Karpas-422 (cell line): ENCODE data around the gene NTNG2. TPM values are rescaled to one million over a fixed set of nuclear protein-coding genes. Genes with fewer than 3 reads are reported as not detected.
"Not testable (repeated sequence)": the region's sequence is repeated elsewhere in the genome, so short reads cannot be mapped to it uniquely, and the experiment has no call there.

Experiments
- DNase-seq: peaks from one replicate; pipeline ENCODE4 v3.0.0-alpha.2; 2015
- H2AFZ ChIP-seq: fragments of 200-600 bp; sonication (generic); 2 replicates; pipeline ENCODE4 v1.6.1; 2014; ENCODE audit warnings: antibody characterized with exemption, low read length, mixed read lengths
- H3K27ac ChIP-seq: fragments of 200-600 bp; sonication (generic); 2 replicates; pipeline ENCODE4 v1.5.1; 2014; ENCODE audit warnings: mild to moderate bottlenecking, low read length, moderate library complexity
- H3K27me3 ChIP-seq: fragments of 200-600 bp; sonication (generic); 2 replicates; pipeline ENCODE4 v1.6.1; 2014; ENCODE audit warnings: low read length, mixed read lengths
- H3K36me3 ChIP-seq: fragments of 200-600 bp; sonication (generic); 2 replicates; pipeline ENCODE4 v1.6.1; 2014; ENCODE audit warnings: low read length, mixed read lengths; ENCODE audit not compliant: insufficient read depth
- H3K4me1 ChIP-seq: fragments of 200-600 bp; sonication (generic); 2 replicates; pipeline ENCODE4 v1.6.1; 2014; ENCODE audit warnings: mild to moderate bottlenecking, low read length, mixed read lengths
- H3K4me2 ChIP-seq: fragments of 200-600 bp; sonication (generic); 2 replicates; pipeline ENCODE4 v1.6.1; 2014; ENCODE audit warnings: low read length, low read depth, mild to moderate bottlenecking; ENCODE audit not compliant: poor library complexity, severe bottlenecking
- H3K4me3 ChIP-seq: fragments of 200-600 bp; sonication (generic); 2 replicates; pipeline ENCODE4 v1.5.1; 2014; ENCODE audit warnings: mild to moderate bottlenecking, antibody characterized with exemption, low read length, mixed read lengths
- H3K79me2 ChIP-seq: fragments of 200-600 bp; sonication (generic); 2 replicates; pipeline ENCODE4 v1.6.1; 2014; ENCODE audit warnings: mild to moderate bottlenecking, low read length, mixed read lengths
- H3K9ac ChIP-seq: fragments of 200-600 bp; sonication (generic); 2 replicates; pipeline ENCODE4 v1.6.0; 2014; ENCODE audit warnings: low read length
- H3K9me2 ChIP-seq: fragments of 200-600 bp; sonication (generic), shearing (Covaris generic); replicated peaks from 2 replicates; pipeline ENCODE4 v1.6.0; 2014; ENCODE audit warnings: mild to moderate bottlenecking, low read length, moderate library complexity; ENCODE audit not compliant: insufficient read depth
- H3K9me3 ChIP-seq: fragments of 300-700, 200-600 bp; sonication (generic); 2 replicates; pipeline ENCODE4 v1.6.1; 2014; ENCODE audit warnings: low read length, mixed read lengths
- H4K20me1 ChIP-seq: fragments of 200-600 bp; sonication (generic); 2 replicates; pipeline ENCODE4 v1.6.1; 2014; ENCODE audit warnings: mild to moderate bottlenecking, antibody characterized with exemption, low read length, low read depth; ENCODE audit not compliant: insufficient read depth
- total RNA-seq: library from RNA; depleted of rRNA; stranded (reverse); fragments of >200 nt; shearing (Covaris generic); gene quantifications from 2 replicates; pipeline ENCODE4 v1.2.3, GENCODE V29; 2014; ENCODE audit warnings: low replicate concordance

The NTNG2 gene
- total RNA-seq, 1 experiment from 2014 or later = 2.5 TPM

GRCh38 chr9:132267660-132268059 is 105.8 kb downstream of the NTNG2 start:
- no peak overlapping the region for H3K27ac ChIP-seq
- no peak overlapping the region for H3K4me2 ChIP-seq
- peaks cover 65% of the 10 kb centered on the region for H3K36me3 ChIP-seq
- H2AFZ ChIP-seq = no peak overlapping the region
- no peaks in the 10 kb centered on the region for H3K79me2 ChIP-seq
- H3K4me1 ChIP-seq = no peaks in the 10 kb centered on the region
- no peak for DNase-seq
- no peaks in the 10 kb centered on the region for H3K9me2 ChIP-seq
- H3K9ac ChIP-seq = no peak overlapping the region
- no peak overlapping the region for H3K4me3 ChIP-seq
- H3K9me3 ChIP-seq = no peaks in the 10 kb centered on the region
- H4K20me1 ChIP-seq = no peaks in the 10 kb centered on the region
- no peaks in the 10 kb centered on the region for H3K27me3 ChIP-seq

- no peak overlapping the region for H3K27ac ChIP-seq
- H4K20me1 ChIP-seq = no peaks in the 10 kb centered on the region
- peaks cover 66% of the 10 kb centered on the region for H3K36me3 ChIP-seq
- no peak overlapping the region for H3K4me2 ChIP-seq
- no peak overlapping the region for H3K9ac ChIP-seq
- peak; percentile 89 for DNase-seq
- H3K4me1 ChIP-seq = no peaks in the 10 kb centered on the region
- no peak overlapping the region for H3K4me3 ChIP-seq
- H3K27me3 ChIP-seq = no peaks in the 10 kb centered on the region
- H3K9me2 ChIP-seq = no peaks in the 10 kb centered on the region
- no peaks in the 10 kb centered on the region for H3K9me3 ChIP-seq
- no peaks in the 10 kb centered on the region for H3K79me2 ChIP-seq
- H2AFZ ChIP-seq = no peak overlapping the region
Measured at GRCh38 chr9:132268725-132269352, 107.0 kb downstream of the NTNG2 start.

DNA sequence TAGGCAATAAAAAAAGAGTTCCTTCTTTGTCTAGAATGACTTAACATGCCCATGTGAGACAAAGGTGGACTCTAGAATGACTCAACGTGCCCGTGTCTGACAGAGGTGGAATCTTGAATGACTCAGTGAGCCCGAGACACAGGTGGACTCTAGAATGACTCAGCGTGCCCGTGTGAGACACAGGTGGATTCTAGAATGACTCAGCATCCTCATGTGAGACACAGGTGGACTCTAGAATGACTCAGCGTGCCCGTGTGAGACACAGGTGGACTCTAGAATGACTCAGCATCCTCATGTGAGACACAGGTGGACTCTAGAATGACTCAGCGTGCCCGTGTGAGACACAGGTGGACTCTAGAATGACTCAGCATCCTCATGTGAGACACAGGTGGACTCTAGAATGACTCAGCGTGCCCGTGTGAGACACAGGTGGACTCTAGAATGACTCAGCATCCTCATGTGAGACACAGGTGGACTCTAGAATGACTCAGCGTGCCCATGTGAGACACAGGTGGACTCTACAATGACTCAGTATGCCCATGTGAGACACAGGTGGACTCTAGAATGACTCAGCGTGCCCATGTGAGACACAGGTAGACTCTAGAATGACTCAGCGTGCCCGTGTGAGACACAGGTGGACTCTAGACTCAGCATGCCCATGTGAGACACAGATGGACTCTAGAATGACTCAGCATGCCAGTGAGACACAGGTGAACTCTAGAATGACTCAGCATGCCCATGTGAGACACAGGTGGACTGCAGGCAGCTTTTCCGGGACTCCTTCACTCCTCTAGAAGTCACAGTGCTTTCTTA is 108.1 kb downstream of the NTNG2 start:
- H3K36me3 ChIP-seq = peaks cover 66% of the 10 kb centered on the region

GRCh38 chr9:132274861-132275260 is 113.0 kb downstream of the NTNG2 start:
- no peaks in the 10 kb centered on the region for H4K20me1 ChIP-seq
- H3K27me3 ChIP-seq = no peaks in the 10 kb centered on the region
- DNase-seq = no peak
- no peaks in the 10 kb centered on the region for H3K9me3 ChIP-seq
- no peaks in the 10 kb centered on the region for H3K4me1 ChIP-seq
- H3K9ac ChIP-seq = no peak overlapping the region
- H3K79me2 ChIP-seq = no peaks in the 10 kb centered on the region
- H3K4me2 ChIP-seq = no peak overlapping the region
- H3K4me3 ChIP-seq = no peak overlapping the region
- peaks cover 64% of the 10 kb centered on the region; the same call in 1 of the 2 replicates for H3K36me3 ChIP-seq
- no peak overlapping the region for H3K27ac ChIP-seq
- H3K9me2 ChIP-seq = no peaks in the 10 kb centered on the region
- H2AFZ ChIP-seq = no peak overlapping the region

More for the DNA sequence above, 108.1 kb downstream of the NTNG2 start:
- H3K4me1 ChIP-seq, H3K4me2 ChIP-seq, H3K79me2 ChIP-seq, H3K27me3 ChIP-seq, H3K4me3 ChIP-seq, H2AFZ ChIP-seq, H3K9ac ChIP-seq, H4K20me1 ChIP-seq, H3K9me3 ChIP-seq, H3K9me2 ChIP-seq, DNase-seq: not testable (repeated sequence)
- peak overlapping the region; percentile 33 for H3K27ac ChIP-seq

GRCh38 chr9:132283165-132283564 is 121.3 kb downstream of the NTNG2 start:
- H3K4me3 ChIP-seq = no peak overlapping the region
- no peaks in the 10 kb centered on the region for H3K79me2 ChIP-seq
- no peak overlapping the region for H3K9ac ChIP-seq
- no peaks in the 10 kb centered on the region for H4K20me1 ChIP-seq
- H3K36me3 ChIP-seq = peaks cover 58% of the 10 kb centered on the region; the same call in 1 of the 2 replicates
- H3K27ac ChIP-seq = no peak overlapping the region
- no peaks in the 10 kb centered on the region for H3K27me3 ChIP-seq
- H3K9me3 ChIP-seq = no peaks in the 10 kb centered on the region
- no peak overlapping the region for H3K4me2 ChIP-seq
- no peak overlapping the region for H2AFZ ChIP-seq
- DNase-seq = no peak
- H3K4me1 ChIP-seq = no peaks in the 10 kb centered on the region
- H3K9me2 ChIP-seq = no peaks in the 10 kb centered on the region

- Histone ChIP-seq H3K9me2 (no peaks in the 10 kb centered on the region), H3K4me2 (no peak overlapping the region), H3K27me3 (no peaks in the 10 kb centered on the region), H3K79me2 (no peaks in the 10 kb centered on the region), H3K4me3 (no peak overlapping the region), H2AFZ (no peak overlapping the region), H3K36me3 (peaks cover 60% of the 10 kb centered on the region; the same call in 1 of the 2 replicates), H3K27ac (no peak overlapping the region), H3K9ac (no peak overlapping the region), H3K4me1 (no peaks in the 10 kb centered on the region), H4K20me1 (no peaks in the 10 kb centered on the region), H3K9me3 (no peaks in the 10 kb centered on the region)
- DNase-seq = no peak
Measured at GRCh38 chr9:132283863-132284262, 122.0 kb downstream of the NTNG2 start.

GRCh38 chr9:132287256-132287760 is 125.5 kb downstream of the NTNG2 start:
- Histone ChIP-seq H3K4me3 (no peak overlapping the region), H3K36me3 (peaks cover 44% of the 10 kb centered on the region; the same call in 1 of the 2 replicates), H3K27me3 (no peaks in the 10 kb centered on the region), H3K4me2 (no peak overlapping the region), H3K9me3 (no peaks in the 10 kb centered on the region), H3K9ac (no peak overlapping the region), H4K20me1 (no peaks in the 10 kb centered on the region), H2AFZ (no peak overlapping the region), H3K4me1 (no peaks in the 10 kb centered on the region), H3K79me2 (peaks cover 4% of the 10 kb centered on the region; the same call in 1 of the 2 replicates), H3K9me2 (no peaks in the 10 kb centered on the region), H3K27ac (no peak overlapping the region)
- DNase-seq = no peak

GRCh38 chr9:132288361-132288760 is 126.5 kb downstream of the NTNG2 start:
- Histone ChIP-seq H3K9me2 (no peaks in the 10 kb centered on the region), H3K4me1 (no peaks in the 10 kb centered on the region), H2AFZ (no peak overlapping the region), H3K9ac (no peak overlapping the region), H3K27ac (no peak overlapping the region), H3K27me3 (no peaks in the 10 kb centered on the region), H3K4me2 (no peak overlapping the region), H3K4me3 (no peak overlapping the region), H3K9me3 (no peaks in the 10 kb centered on the region), H3K79me2 (peaks cover 11% of the 10 kb centered on the region), H3K36me3 (peaks cover 38% of the 10 kb centered on the region; the same call in 1 of the 2 replicates), H4K20me1 (no peaks in the 10 kb centered on the region)
- DNase-seq = no peak
